K562 (cell line): ENCODE data around the gene GPR152.

Source experiments
- BRCA1 ChIP-seq, 2 experiments: fragments of 450-650 bp in 1 of 2; sonication (generic) in 1 of 2; formaldehyde crosslinking in 1 of 2; IDR thresholded peaks; 2 replicates each; pipeline versions ENCODE4 v1.5.0 to v1.6.1; 2017 to 2020; ENCODE audit warnings: mild to moderate bottlenecking in 1 of 2, missing genetic modification reagents in 1 of 2
- CTCF ChIP-seq, 3 experiments: IDR thresholded peaks in 2 of 3; conservative IDR thresholded peaks in 1 of 3; 2 replicates each; pipeline ENCODE4 v1.5.1; 2011 to 2012; ENCODE audit warnings: low read length in 3 of 3, mild to moderate bottlenecking in 3 of 3, control low read depth in 2 of 3, improper control_type of control experiment in 1 of 3, inconsistent platforms in 1 of 3, low read depth in 1 of 3, mixed read lengths in 1 of 3, moderate library complexity in 1 of 3; ENCODE audit not compliant: insufficient read depth in 2 of 3
- MEF2D ChIP-seq: conservative IDR thresholded peaks from 2 replicates; pipeline ENCODE4 v1.6.1; 2016; ENCODE audit warnings: low read depth, missing genetic modification characterization, missing compliant biosample characterization
- MTA3 ChIP-seq: fragments of 450-650 bp; formaldehyde crosslinking; IDR thresholded peaks from 2 replicates; pipeline ENCODE4 v1.6.1; 2017; ENCODE audit warnings: mild to moderate bottlenecking, borderline replicate concordance
- POLR2A ChIP-seq: fragments of 450-650 bp; conservative IDR thresholded peaks from 2 replicates; pipeline ENCODE4 v1.6.1; 2016
- RAD51 ChIP-seq: fragments of 450-650 bp; IDR thresholded peaks from 2 replicates; pipeline ENCODE4 v1.7.1; 2016; ENCODE audit warnings: low read depth, mild to moderate bottlenecking, borderline replicate concordance
- SREBF2 ChIP-seq: sonication (generic); formaldehyde crosslinking; IDR thresholded peaks from 2 replicates; pipeline ENCODE4 v1.4.0; 2020; ENCODE audit warnings: mild to moderate bottlenecking, missing genetic modification reagents
- TAF15 ChIP-seq: fragments of 200-400 bp; formaldehyde crosslinking; IDR thresholded peaks from 2 replicates; pipeline ENCODE4 v1.6.1; 2017; ENCODE audit warnings: mild to moderate bottlenecking, low read depth, low read length, moderate library complexity
- TAF7 ChIP-seq: fragments of 450-650 bp; IDR thresholded peaks from 2 replicates; pipeline ENCODE4 v1.6.1; 2016; ENCODE audit warnings: missing genetic modification characterization, missing compliant biosample characterization
- ZKSCAN1 ChIP-seq: fragments of 150-350 bp; IDR thresholded peaks from 2 replicates; pipeline ENCODE4 v1.6.1; 2016; ENCODE audit warnings: low read depth, low read length
- ZNF174 ChIP-seq: fragments of 250-450 bp; sonication (Bioruptor Pico); IDR thresholded peaks from 2 replicates; pipeline ENCODE4 v1.4.0; 2020; ENCODE audit warnings: mild to moderate bottlenecking
- ZNF217 ChIP-seq: sonication (generic); formaldehyde crosslinking; IDR thresholded peaks from 2 replicates; pipeline ENCODE4 v1.8.0; 2022; ENCODE audit warnings: mild to moderate bottlenecking, missing genetic modification reagents
- ZNF384 ChIP-seq: IDR thresholded peaks from 2 replicates; pipeline ENCODE4 v1.6.1; 2012; ENCODE audit warnings: low read depth, low read length, improper control_type of control experiment
- TF ChIP-seq, protein P1 (sequence below): sonication (generic); formaldehyde crosslinking; IDR thresholded peaks from 2 replicates; pipeline ENCODE4 v1.8.1; 2022; ENCODE audit warnings: missing genetic modification reagents

DNA sequence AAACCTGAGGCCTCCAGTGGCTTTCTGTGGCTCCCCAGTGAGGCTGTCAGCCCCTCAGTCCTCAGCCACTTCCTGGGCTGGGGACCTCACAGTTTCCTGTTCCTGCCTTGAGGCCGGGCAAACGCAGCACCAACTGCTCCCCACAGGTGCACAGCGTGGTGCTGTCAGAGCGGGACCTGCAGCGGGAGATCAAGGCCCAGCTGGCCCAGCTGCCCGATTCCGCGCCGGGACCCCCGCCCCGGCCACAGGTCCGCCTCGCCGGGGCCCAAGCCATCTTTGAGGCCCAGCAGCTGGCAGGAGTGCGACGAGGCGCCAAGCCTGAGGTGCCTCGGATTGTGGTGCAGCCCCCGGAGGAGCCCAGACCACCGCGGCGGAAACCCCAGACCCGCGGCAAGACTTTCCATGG is 43.3 kb downstream of the GPR152 start:
- no peak for TF ChIP-seq SREBF2 (CRISPR knock-in tag)
- no peak for TF ChIP-seq ZNF384
- no peak for TF ChIP-seq TAF15
- no peak for TF ChIP-seq POLR2A
- TF ChIP-seq, protein P1, sequence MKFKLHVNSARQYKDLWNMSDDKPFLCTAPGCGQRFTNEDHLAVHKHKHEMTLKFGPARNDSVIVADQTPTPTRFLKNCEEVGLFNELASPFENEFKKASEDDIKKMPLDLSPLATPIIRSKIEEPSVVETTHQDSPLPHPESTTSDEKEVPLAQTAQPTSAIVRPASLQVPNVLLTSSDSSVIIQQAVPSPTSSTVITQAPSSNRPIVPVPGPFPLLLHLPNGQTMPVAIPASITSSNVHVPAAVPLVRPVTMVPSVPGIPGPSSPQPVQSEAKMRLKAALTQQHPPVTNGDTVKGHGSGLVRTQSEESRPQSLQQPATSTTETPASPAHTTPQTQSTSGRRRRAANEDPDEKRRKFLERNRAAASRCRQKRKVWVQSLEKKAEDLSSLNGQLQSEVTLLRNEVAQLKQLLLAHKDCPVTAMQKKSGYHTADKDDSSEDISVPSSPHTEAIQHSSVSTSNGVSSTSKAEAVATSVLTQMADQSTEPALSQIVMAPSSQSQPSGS (CRISPR knock-in tag), result no peak
- no peak for TF ChIP-seq ZKSCAN1
- TF ChIP-seq ZNF217 (CRISPR knock-in tag), result no peak
- TF ChIP-seq TAF7 (tag), result no peak
- TF ChIP-seq CTCF (IDR thresholded peaks at IDR 0.05 in 2 of 3, conservative IDR thresholded peaks at IDR 0.05 in 1 of 3; ENCODE audit: insufficient read depth in 2 of 3, low read depth in 1 of 3, low read length in 3 of 3), result no peak
- TF ChIP-seq MEF2D (tag), result no peak
- no peak for TF ChIP-seq ZNF174 (CRISPR knock-in tag)
- no peak for TF ChIP-seq BRCA1 (IDR thresholded peaks at IDR 0.05)
- no peak for TF ChIP-seq BRCA1 (CRISPR knock-in tag; IDR thresholded peaks at IDR 0.05)
- no peak for TF ChIP-seq RAD51
- TF ChIP-seq MTA3, result no peak
